Vagina (tissue), 2 donors: ENCODE results near the gene TH. TPM values are rescaled to one million over a fixed set of nuclear protein-coding genes. Genes with fewer than 3 reads are reported as not detected.

Source experiments
- DNase-seq, 2 donors: peaks; one replicate each; pipeline ENCODE4 v3.0.0-alpha.2; 2017; ENCODE audit errors: extremely low spot score in 2 of 2
- H3K27ac ChIP-seq: fragments of 200-600 bp; sonication (generic); one replicate; pipeline ENCODE4 v1.5.1; 2019
- H3K27me3 ChIP-seq: fragments of 200-600 bp; sonication (generic); one replicate; pipeline ENCODE4 v1.5.1; 2019
- H3K36me3 ChIP-seq, 2 donors: fragments of 200-600 bp; sonication (generic); one replicate each; pipeline ENCODE4 v1.5.1; 2017 to 2019
- H3K4me1 ChIP-seq: fragments of 200-600 bp; sonication (generic); one replicate; pipeline ENCODE4 v1.5.1; 2019
- H3K4me3 ChIP-seq, 2 donors: fragments of 200-600 bp; sonication (generic); 1 replicate in 1 of 2; 2 replicates in 1 of 2; pipeline ENCODE4 v1.5.1; 2016 to 2019
- H3K9me3 ChIP-seq: fragments of 200-600 bp; sonication (generic); one replicate; pipeline ENCODE4 v1.5.1; 2019
- CTCF ChIP-seq, 3 experiments: fragments of 450-650 bp in 2 of 3; fragments of 200-600 bp in 1 of 3; sonication (generic) in 1 of 3; IDR thresholded peaks; one replicate each; pipeline ENCODE4 v1.5.1; 2017 to 2019; ENCODE audit warnings: antibody characterized with exemption in 3 of 3, mild to moderate bottlenecking in 2 of 3, moderate library complexity in 2 of 3
- POLR2A ChIP-seq, 2 donors: fragments of 450-650 bp; IDR thresholded peaks; one replicate each; pipeline ENCODE4 v1.6.1; 2017; ENCODE audit warnings: antibody characterized with exemption in 2 of 2, mild to moderate bottlenecking in 2 of 2, moderate library complexity in 2 of 2
- POLR2AphosphoS5 ChIP-seq, 2 donors: sonication (generic); formaldehyde crosslinking; IDR thresholded peaks; one replicate each; pipeline ENCODE4 v1.9.0; 2017; ENCODE audit warnings: antibody characterized with exemption in 2 of 2, mild to moderate bottlenecking in 2 of 2, low read depth in 1 of 2; ENCODE audit not compliant: insufficient read depth in 1 of 2
- intact Hi-C: fragments of 100-400 bp; cut with DNase I; formaldehyde crosslinking; loops from one replicate; pipeline ENCODE4 v1.15.1; 2023
- total RNA-seq: library from RNA; depleted of rRNA; stranded (reverse); fragments of >200 nt; gene quantifications from one replicate; pipeline ENCODE4 v1.2.3, GENCODE V29; 2016

Gene TH
- total RNA-seq, 1 donor from 2014 or later, result 21.9 TPM

GRCh38 chr11:2122222-2122906 is 49.3 kb downstream of the TH start:
- H3K9me3 ChIP-seq, result no peaks in the 10 kb centered on the region
- no peak for TF ChIP-seq POLR2AphosphoS5 (IDR thresholded peaks at IDR 0.05; ENCODE audit: insufficient read depth in 1 of 2, low read depth in 1 of 2)
- TF ChIP-seq POLR2A (IDR thresholded peaks at IDR 0.05), result no peak
- TF ChIP-seq CTCF (IDR thresholded peaks at IDR 0.05), result no peak
- H3K4me1 ChIP-seq, result no peaks in the 10 kb centered on the region
- H3K36me3 ChIP-seq, result no peaks in the 10 kb centered on the region
- intact Hi-C loops, result no loop called here
- H3K27me3 ChIP-seq, result no peaks in the 10 kb centered on the region
- H3K4me3 ChIP-seq, result no peak overlapping the region
- no peak overlapping the region for H3K27ac ChIP-seq
- no peak for DNase-seq

GRCh38 chr11:2121227-2122130 is 50.1 kb downstream of the TH start:
- Histone ChIP-seq H3K36me3 (no peaks in the 10 kb centered on the region), H3K27me3 (no peaks in the 10 kb centered on the region), H3K9me3 (peaks cover 3% of the 10 kb centered on the region), H3K27ac (no peak overlapping the region), H3K4me1 (no peaks in the 10 kb centered on the region), H3K4me3 (no peak overlapping the region)
- DNase-seq, result no peak
- intact Hi-C loops, result no loop called here
- TF ChIP-seq POLR2AphosphoS5 (IDR thresholded peaks at IDR 0.05; ENCODE audit: insufficient read depth in 1 of 2, low read depth in 1 of 2) (no peak), POLR2A (IDR thresholded peaks at IDR 0.05) (no peak), CTCF (IDR thresholded peaks at IDR 0.05) (no peak)

GRCh38 chr11:2120359-2121100 is 51.1 kb downstream of the TH start:
- Histone ChIP-seq H3K27me3 (no peaks in the 10 kb centered on the region), H3K4me3 (no peak overlapping the region), H3K4me1 (no peaks in the 10 kb centered on the region), H3K9me3 (peaks cover 5% of the 10 kb centered on the region), H3K36me3 (no peaks in the 10 kb centered on the region), H3K27ac (no peak overlapping the region)
- TF ChIP-seq CTCF (IDR thresholded peaks at IDR 0.05) (no peak), POLR2AphosphoS5 (IDR thresholded peaks at IDR 0.05; ENCODE audit: insufficient read depth in 1 of 2, low read depth in 1 of 2) (no peak), POLR2A (IDR thresholded peaks at IDR 0.05) (no peak)
- intact Hi-C loops, result no loop called here
- DNase-seq, result no peak

- Histone ChIP-seq H3K36me3 (no peaks in the 10 kb centered on the region), H3K4me1 (no peaks in the 10 kb centered on the region), H3K27me3 (no peaks in the 10 kb centered on the region), H3K27ac (no peak overlapping the region), H3K4me3 (no peak overlapping the region), H3K9me3 (peaks cover 5% of the 10 kb centered on the region)
- intact Hi-C loops, result no loop called here
- no peak for DNase-seq
- no peak for TF ChIP-seq POLR2A (IDR thresholded peaks at IDR 0.05)
- no peak for TF ChIP-seq CTCF (IDR thresholded peaks at IDR 0.05)
- no peak for TF ChIP-seq POLR2AphosphoS5 (IDR thresholded peaks at IDR 0.05; ENCODE audit: insufficient read depth in 1 of 2, low read depth in 1 of 2)
These were observed 52.9 kb downstream of the TH start for GRCh38 chr11:2118677-2119076.
